GM10847 (cell line): ENCODE results near the gene ALDH16A1.
A peak's percentile ranks its signal among the peaks of the same experiment; 100 is the strongest.

Experiments used
- POLR2A ChIP-seq: IDR thresholded peaks from 2 replicates; pipeline ENCODE4 v1.6.1; 2011; ENCODE audit not compliant: insufficient read length; ENCODE audit errors: extremely low read depth

Gene ALDH16A1

GRCh38 chr19:49488046-49488862, 35.2 kb downstream of the ALDH16A1 start:
- TF ChIP-seq POLR2A, result no peak

DNA sequence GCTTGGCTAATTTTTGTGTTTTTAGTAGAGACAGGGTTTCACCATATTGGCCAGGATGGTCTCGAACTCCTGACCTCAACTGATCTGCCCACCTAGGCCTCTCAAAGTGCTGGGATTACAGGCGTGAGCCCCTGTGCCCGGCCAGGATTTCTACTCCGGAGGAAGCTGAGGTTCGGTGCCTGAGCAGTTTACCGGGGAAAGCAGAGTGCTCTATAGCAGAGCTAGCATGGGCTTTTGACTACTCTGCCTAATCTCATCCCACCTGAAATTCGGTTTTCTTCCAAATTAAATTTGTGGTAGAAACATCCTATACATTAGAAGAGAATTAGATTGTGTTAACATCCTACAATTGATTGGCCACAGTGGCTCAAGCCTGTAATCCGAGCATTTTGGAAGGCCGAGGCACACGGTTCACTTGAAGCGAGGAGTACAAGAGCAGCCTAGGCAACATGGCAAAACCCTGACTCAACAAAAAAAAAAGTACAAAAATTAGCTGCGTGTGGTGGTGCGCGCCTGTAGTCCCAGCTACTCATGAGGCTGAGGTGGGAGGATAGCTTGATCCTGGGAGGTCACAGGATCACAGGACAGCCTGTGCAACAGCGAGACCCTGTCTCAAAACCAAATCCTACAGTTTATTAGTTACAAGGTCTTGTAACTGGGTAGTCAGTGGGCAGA, 36.0 kb downstream of the ALDH16A1 start:
- TF ChIP-seq POLR2A, result no peak

GRCh38 chr19:49489601-49490167, 36.7 kb downstream of the ALDH16A1 start:
- no peak for TF ChIP-seq POLR2A

DNA sequence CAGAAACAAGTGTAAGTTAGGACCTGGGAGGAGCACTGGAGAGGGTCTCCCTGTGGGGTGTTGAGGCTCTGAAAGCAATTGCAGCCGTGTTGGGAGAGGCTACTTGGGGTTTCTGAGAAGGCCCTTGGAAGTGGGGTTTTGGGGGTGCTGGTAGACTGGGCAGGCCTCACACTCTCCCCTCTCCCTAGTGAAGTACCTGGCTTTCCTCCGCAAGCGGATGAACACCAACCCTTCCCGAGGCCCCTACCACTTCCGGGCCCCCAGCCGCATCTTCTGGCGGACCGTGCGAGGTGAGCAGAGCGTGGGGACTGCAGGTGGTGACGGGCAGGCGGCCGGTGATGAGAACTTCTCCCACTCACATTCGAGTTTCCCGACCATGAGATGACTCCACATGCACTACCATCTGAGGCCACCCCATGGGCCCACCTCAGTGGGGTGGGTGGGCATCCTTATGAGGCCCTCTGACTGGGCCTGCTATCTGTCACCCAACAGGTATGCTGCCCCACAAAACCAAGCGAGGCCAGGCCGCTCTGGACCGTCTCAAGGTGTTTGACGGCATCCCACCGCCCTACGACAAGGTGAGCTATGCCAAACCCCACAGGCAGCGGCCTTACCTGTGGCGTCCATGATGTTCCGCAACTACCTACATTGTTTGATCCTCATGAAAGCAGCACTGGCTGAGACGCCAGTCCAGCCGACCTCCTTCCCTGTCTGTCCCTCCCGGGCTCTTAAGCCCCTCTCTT, 37.4 kb downstream of the ALDH16A1 start:
- no peak for TF ChIP-seq POLR2A

GRCh38 chr19:49491030-49491803, 38.2 kb downstream of the ALDH16A1 start:
- no peak for TF ChIP-seq POLR2A

- no peak for TF ChIP-seq POLR2A
Measured at GRCh38 chr19:49491804-49492572, 39.0 kb downstream of the ALDH16A1 start.

GRCh38 chr19:49492573-49493405, 39.8 kb downstream of the ALDH16A1 start:
- TF ChIP-seq POLR2A, result peak; percentile 44

GRCh38 chr19:49496574-49497008, 43.6 kb downstream of the ALDH16A1 start:
- TF ChIP-seq POLR2A, result no peak

DNA sequence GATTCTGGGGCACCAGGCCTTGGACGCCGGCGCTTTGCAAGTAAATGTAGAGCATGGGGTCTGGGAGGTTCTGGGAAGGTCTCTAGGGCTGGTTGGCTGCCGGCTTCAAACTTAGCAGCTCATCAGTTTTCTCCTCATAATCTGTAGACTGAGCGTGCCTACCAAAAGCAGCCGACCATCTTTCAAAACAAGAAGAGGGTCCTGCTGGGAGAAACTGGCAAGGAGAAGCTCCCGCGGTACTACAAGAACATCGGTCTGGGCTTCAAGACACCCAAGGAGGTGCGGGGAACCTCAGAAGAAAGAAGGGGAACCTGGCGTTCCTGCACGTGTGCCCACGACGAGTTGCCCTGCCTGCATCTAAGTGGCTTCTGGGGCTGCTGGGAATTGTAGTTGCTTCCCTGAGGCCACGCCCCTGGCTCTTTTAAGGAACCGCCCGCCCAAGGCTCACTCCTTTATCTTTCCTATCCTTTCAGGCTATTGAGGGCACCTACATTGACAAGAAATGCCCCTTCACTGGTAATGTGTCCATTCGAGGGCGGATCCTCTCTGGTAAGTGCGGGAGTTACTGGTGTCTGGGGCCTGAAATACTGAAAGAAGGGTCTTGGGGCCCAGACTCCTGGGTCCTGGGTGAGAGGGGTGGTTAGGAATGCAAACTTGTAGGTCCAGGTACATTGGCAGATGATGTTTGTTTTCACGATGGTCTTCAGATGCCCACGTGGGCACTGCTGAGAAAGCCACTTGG, 44.2 kb downstream of the ALDH16A1 start:
- TF ChIP-seq POLR2A, result no peak

GRCh38 chr19:49497789-49498103, 44.7 kb downstream of the ALDH16A1 start:
- no peak for TF ChIP-seq POLR2A

GRCh38 chr19:49498475-49498874, 45.5 kb downstream of the ALDH16A1 start:
- no peak for TF ChIP-seq POLR2A

DNA sequence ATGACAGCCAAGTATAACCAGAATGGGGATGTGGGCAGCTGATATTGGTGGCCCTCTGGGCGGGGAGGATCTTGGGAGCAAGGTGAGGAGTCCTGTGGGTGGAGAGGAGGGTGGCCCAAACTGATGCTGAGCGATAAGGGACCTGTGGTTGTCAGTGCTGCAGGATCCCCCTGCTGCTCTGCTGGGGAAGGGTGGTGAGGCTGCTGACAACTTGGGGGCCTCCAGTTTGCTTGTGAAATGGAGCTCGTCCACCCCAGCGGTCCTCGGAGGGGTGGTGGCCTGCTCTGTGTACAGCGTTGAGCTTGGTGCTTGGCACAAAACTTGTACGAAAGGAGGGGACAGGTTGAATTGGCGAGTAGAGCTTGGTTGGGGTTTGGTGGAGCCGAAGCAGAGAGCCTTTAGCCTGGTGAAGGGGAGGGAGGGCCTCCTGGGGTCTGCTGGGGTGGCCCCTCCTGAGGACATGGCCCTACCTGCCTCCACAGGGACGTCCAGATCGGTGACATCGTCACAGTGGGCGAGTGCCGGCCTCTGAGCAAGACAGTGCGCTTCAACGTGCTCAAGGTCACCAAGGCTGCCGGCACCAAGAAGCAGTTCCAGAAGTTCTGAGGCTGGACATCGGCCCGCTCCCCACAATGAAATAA, 46.1 kb downstream of the ALDH16A1 start:
- TF ChIP-seq POLR2A, result no peak
